Stimulated activated naive CD8-positive, alpha-beta T cell treated with anti-CD3 and anti-CD28 coated beads, Interleukin-15, Interleukin-2, amounts not matched to agents 100 U/mL and 50 U/mL, for 24 hours (primary cell): Measurements from ENCODE around the gene GYS1.
A peak's percentile ranks its signal among the peaks of the same experiment; 100 is the strongest.
"Not testable (repeated sequence)": the region's sequence is repeated elsewhere in the genome, so short reads cannot be mapped to it uniquely, and the experiment has no call there.

ENCODE experiments used
- ATAC-seq: fragments of 150-1000 bp; cut with Tn5 transposase; one replicate; pipeline ENCODE4 v1.10.0; 2021
- DNase-seq: peaks from one replicate; pipeline ENCODE4 v3.0.0; 2021

Gene GYS1

GRCh38 chr19:48943081-48943480 lies 50.0 kb downstream of the GYS1 start:
- DNase-seq (no peak), ATAC-seq (no peak)

- no peak for ATAC-seq
- no peak for DNase-seq
Observed at GRCh38 chr19:48940902-48941301, 52.2 kb downstream of the GYS1 start.

GRCh38 chr19:48938256-48938655 lies 54.9 kb downstream of the GYS1 start:
- no peak for DNase-seq
- no peak for ATAC-seq

- no peak for DNase-seq
- ATAC-seq = no peak
Observed at GRCh38 chr19:48935864-48936263, 57.2 kb downstream of the GYS1 start.

GRCh38 chr19:48934837-48935236 lies 58.3 kb downstream of the GYS1 start:
- ATAC-seq (no peak), DNase-seq (no peak)

GRCh38 chr19:48933382-48933932 lies 59.7 kb downstream of the GYS1 start, which contains the start of gene DHDH:
TSS of gene DHDH (plus strand) at chr19:48933699. CDS start at chr19:48933722, 23 bp downstream.
- ATAC-seq = peak; percentile 88
- peak; percentile 77 for DNase-seq

- DNase-seq (no peak), ATAC-seq (no peak)
Observed at GRCh38 chr19:48928164-48929025, 64.7 kb downstream of the GYS1 start.

GRCh38 chr19:48927692-48928091 lies 65.4 kb downstream of the GYS1 start:
- not testable (repeated sequence) for DNase-seq, ATAC-seq

- ATAC-seq = peak; percentile 46
- DNase-seq = peak; percentile 6
Observed at GRCh38 chr19:48926909-48927308, 66.2 kb downstream of the GYS1 start.

GRCh38 chr19:48925890-48926289 lies 67.2 kb downstream of the GYS1 start:
- not testable (repeated sequence) for ATAC-seq, DNase-seq

GRCh38 chr19:48925240-48925843 lies 67.8 kb downstream of the GYS1 start:
- DNase-seq = no peak

GRCh38 chr19:48922548-48923490 lies 70.3 kb downstream of the GYS1 start:
- DNase-seq = no peak
- ATAC-seq = no peak

More at GRCh38 chr19:48925240-48925843, 67.8 kb downstream of the GYS1 start:
- ATAC-seq = peak; percentile 49

- no peak for ATAC-seq
- no peak for DNase-seq
Observed at GRCh38 chr19:48921721-48922500, 71.2 kb downstream of the GYS1 start.

GRCh38 chr19:48920949-48921348 lies 72.2 kb downstream of the GYS1 start:
- no peak for ATAC-seq
- DNase-seq = no peak

GRCh38 chr19:48919271-48919670 lies 73.8 kb downstream of the GYS1 start:
- ATAC-seq, DNase-seq: not testable (repeated sequence)

- ATAC-seq (no peak), DNase-seq (no peak)
Observed at GRCh38 chr19:48918801-48919247, 74.3 kb downstream of the GYS1 start.
